Smooth muscle cell (in vitro differentiated cells): Measurements from ENCODE around the gene COL4A2. TPM values are rescaled to one million over a fixed set of nuclear protein-coding genes. Genes with fewer than 3 reads are reported as not detected.

Experiments
- DNase-seq: peaks from one replicate; lab custom pipeline; 2025; ENCODE audit not compliant: unreplicated experiment; lab: John Stamatoyannopoulos, UW
- H2AFZ ChIP-seq: fragments of 200-600 bp; sonication (generic); 2 replicates; pipeline ENCODE4 v1.6.0; 2016; ENCODE audit warnings: antibody characterized with exemption, low read depth, mild to moderate bottlenecking
- H3F3A ChIP-seq: fragments of 200-600 bp; sonication (generic); 2 replicates; pipeline ENCODE4 v1.6.0; 2017; ENCODE audit warnings: antibody characterized with exemption, low read depth
- H3K27ac ChIP-seq: fragments of 200-600 bp; sonication (generic); 2 replicates; pipeline ENCODE4 v1.5.1; 2016; ENCODE audit warnings: low read depth, mild to moderate bottlenecking
- H3K27me3 ChIP-seq: fragments of 200-600 bp; sonication (generic); 2 replicates; pipeline ENCODE4 v1.6.1; 2016; ENCODE audit warnings: low read depth, mild to moderate bottlenecking
- H3K36me3 ChIP-seq: fragments of 200-600 bp; sonication (generic); 2 replicates; pipeline ENCODE4 v1.5.1; 2016; ENCODE audit warnings: low read depth
- H3K4me1 ChIP-seq: fragments of 200-600 bp; sonication (generic); 2 replicates; pipeline ENCODE4 v1.5.1; 2016; ENCODE audit warnings: low read depth
- H3K4me2 ChIP-seq: fragments of 200-600 bp; sonication (generic); 2 replicates; pipeline ENCODE4 v1.6.0; 2016; ENCODE audit warnings: mild to moderate bottlenecking
- H3K4me3 ChIP-seq: fragments of 200-600 bp; sonication (generic); 2 replicates; pipeline ENCODE4 v1.5.1; 2016; ENCODE audit warnings: mild to moderate bottlenecking
- H3K79me2 ChIP-seq: fragments of 200-600 bp; sonication (generic); 2 replicates; pipeline ENCODE4 v1.6.0; 2016; ENCODE audit warnings: low read depth, mild to moderate bottlenecking
- H3K9ac ChIP-seq: fragments of 200-600 bp; sonication (generic); 2 replicates; pipeline ENCODE4 v1.6.0; 2016; ENCODE audit warnings: low read depth
- H3K9me3 ChIP-seq: fragments of 200-600 bp; sonication (generic); replicated peaks from 2 replicates; pipeline ENCODE4 v1.5.1; 2016; ENCODE audit warnings: low read depth
- H4K20me1 ChIP-seq: fragments of 200-600 bp; sonication (generic); 2 replicates; pipeline ENCODE4 v1.6.0; 2016; ENCODE audit warnings: low read depth
- WGBS: methylation state at CpG from one replicate; pipeline ENCODE4 v1.1.7; 2016; ENCODE audit warnings: low lambda C conversion rate; 5-methylcytosine and 5-hydroxymethylcytosine counted together
- polyA plus RNA-seq: library from polyadenylated mRNA; unstranded; fragments of >200 nt; fragmentation: Nextera tagmentation; extraction: Ambion mirVana; gene quantifications from 2 replicates; pipeline ENCODE4 v1.2.1, GENCODE V29; 2016
- total RNA-seq: library from RNA; depleted of rRNA; stranded (reverse); fragments of >200 nt; gene quantifications from 2 replicates; pipeline ENCODE4 v1.2.3, GENCODE V29; 2014
- TF ChIP-seq, protein P1 (sequence below): fragments of 200-600 bp; sonication (generic); IDR thresholded peaks from 2 replicates; pipeline ENCODE4 v1.5.1; 2017; ENCODE audit warnings: borderline replicate concordance, mild to moderate bottlenecking, antibody characterized with exemption; ENCODE audit not compliant: insufficient read depth, poor library complexity, severe bottlenecking

Gene COL4A2
- total and polyA plus RNA-seq, 2 experiments from 2014 or later = 1,456 to 2,786 TPM

- Histone ChIP-seq H3K27me3 (no peaks in the 10 kb centered on the region), H3K9me3 (no peaks in the 10 kb centered on the region), H3K4me3 (no peak overlapping the region), H4K20me1 (peaks cover 10% of the 10 kb centered on the region), H3K36me3 (no peaks in the 10 kb centered on the region), H3K79me2 (no peaks in the 10 kb centered on the region), H3K9ac (no peak overlapping the region), H2AFZ (no peak overlapping the region), H3K4me1 (no peaks in the 10 kb centered on the region), H3K4me2 (no peak overlapping the region), H3K27ac (peak overlapping the region; percentile 63), H3F3A (peaks cover 61% of the 10 kb centered on the region)
- WGBS = 60% methylated on average over 7 of the region's 7 CpGs
- TF ChIP-seq, protein P1, sequence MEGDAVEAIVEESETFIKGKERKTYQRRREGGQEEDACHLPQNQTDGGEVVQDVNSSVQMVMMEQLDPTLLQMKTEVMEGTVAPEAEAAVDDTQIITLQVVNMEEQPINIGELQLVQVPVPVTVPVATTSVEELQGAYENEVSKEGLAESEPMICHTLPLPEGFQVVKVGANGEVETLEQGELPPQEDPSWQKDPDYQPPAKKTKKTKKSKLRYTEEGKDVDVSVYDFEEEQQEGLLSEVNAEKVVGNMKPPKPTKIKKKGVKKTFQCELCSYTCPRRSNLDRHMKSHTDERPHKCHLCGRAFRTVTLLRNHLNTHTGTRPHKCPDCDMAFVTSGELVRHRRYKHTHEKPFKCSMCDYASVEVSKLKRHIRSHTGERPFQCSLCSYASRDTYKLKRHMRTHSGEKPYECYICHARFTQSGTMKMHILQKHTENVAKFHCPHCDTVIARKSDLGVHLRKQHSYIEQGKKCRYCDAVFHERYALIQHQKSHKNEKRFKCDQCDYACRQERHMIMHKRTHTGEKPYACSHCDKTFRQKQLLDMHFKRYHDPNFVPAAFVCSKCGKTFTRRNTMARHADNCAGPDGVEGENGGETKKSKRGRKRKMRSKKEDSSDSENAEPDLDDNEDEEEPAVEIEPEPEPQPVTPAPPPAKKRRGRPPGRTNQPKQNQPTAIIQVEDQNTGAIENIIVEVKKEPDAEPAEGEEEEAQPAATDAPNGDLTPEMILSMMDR = no peak
- no peak for DNase-seq
Observed at GRCh38 chr13:110517505-110518225, 210.6 kb downstream of the COL4A2 start.

- DNase-seq = no peak
- Histone ChIP-seq H3K27me3 (no peaks in the 10 kb centered on the region), H3K4me2 (no peak overlapping the region), H3K36me3 (no peaks in the 10 kb centered on the region), H3K4me1 (no peaks in the 10 kb centered on the region), H2AFZ (no peak overlapping the region), H3F3A (peaks cover 56% of the 10 kb centered on the region), H3K9me3 (no peaks in the 10 kb centered on the region), H3K27ac (peak overlapping the region; percentile 63), H3K9ac (no peak overlapping the region), H3K4me3 (no peak overlapping the region), H4K20me1 (peaks cover 9% of the 10 kb centered on the region), H3K79me2 (no peaks in the 10 kb centered on the region)
- 57% methylated on average over 8 of the region's 8 CpGs for WGBS
- TF ChIP-seq, protein P1 = no peak
Observed at GRCh38 chr13:110518226-110518525, 211.1 kb downstream of the COL4A2 start.

- H3K9me3 ChIP-seq = no peaks in the 10 kb centered on the region
- WGBS = 76% methylated on average over 11 of the region's 11 CpGs
- no peaks in the 10 kb centered on the region for H3K79me2 ChIP-seq
- no peak overlapping the region for H3K4me2 ChIP-seq
- DNase-seq = no peak
- H3F3A ChIP-seq = peaks cover 53% of the 10 kb centered on the region
- peak overlapping the region; percentile 63 for H3K27ac ChIP-seq
- TF ChIP-seq, protein P1 = no peak
- H3K27me3 ChIP-seq = no peaks in the 10 kb centered on the region
- no peaks in the 10 kb centered on the region for H3K4me1 ChIP-seq
- no peaks in the 10 kb centered on the region for H3K36me3 ChIP-seq
- H3K9ac ChIP-seq = no peak overlapping the region
- H4K20me1 ChIP-seq = peaks cover 11% of the 10 kb centered on the region
- H2AFZ ChIP-seq = no peak overlapping the region
- H3K4me3 ChIP-seq = no peak overlapping the region
Observed at GRCh38 chr13:110518571-110518970, 211.5 kb downstream of the COL4A2 start.

DNA sequence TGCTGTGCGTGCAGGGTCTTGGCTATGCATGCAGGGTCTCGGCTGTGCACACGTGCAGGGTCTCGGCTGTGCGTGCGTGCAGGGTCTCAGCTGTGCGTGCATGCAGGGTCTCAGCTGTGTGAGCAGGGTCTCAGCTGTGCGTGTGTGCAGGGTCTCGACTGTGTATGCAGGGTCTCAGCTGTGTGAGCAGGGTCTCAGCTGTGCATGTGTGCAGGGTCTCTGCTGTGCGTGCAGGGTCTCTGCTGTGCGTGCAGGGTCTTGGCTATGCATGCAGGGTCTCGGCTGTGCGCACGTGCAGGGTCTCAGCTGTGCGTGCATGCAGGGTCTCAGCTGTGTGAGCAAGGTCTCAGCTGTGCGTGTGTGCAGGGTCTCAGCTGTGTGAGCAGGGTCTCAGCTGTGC, 212.0 kb downstream of the COL4A2 start:
- Histone ChIP-seq H3K79me2 (no peaks in the 10 kb centered on the region), H3K27me3 (no peaks in the 10 kb centered on the region), H3K4me1 (no peaks in the 10 kb centered on the region), H3K27ac (no peak overlapping the region), H3K4me3 (no peak overlapping the region), H3K36me3 (no peaks in the 10 kb centered on the region), H2AFZ (no peak overlapping the region), H3K9me3 (no peaks in the 10 kb centered on the region), H3K9ac (no peak overlapping the region), H3F3A (peaks cover 48% of the 10 kb centered on the region), H3K4me2 (no peak overlapping the region), H4K20me1 (peaks cover 8% of the 10 kb centered on the region)
- no peak for DNase-seq
- TF ChIP-seq, protein P1 = no peak
- WGBS = 95% methylated on average over 16 of the region's 16 CpGs
